ENCODE results near the gene VILL.
A peak's percentile ranks its signal among the peaks of the same experiment; 100 is the strongest.

VILL gene

GRCh38 chr3:37952564-37952963, 38.0 kb upstream of the VILL start:
- Histone ChIP-seq H3K27ac (ENCODE audit: low read length) (no peak overlapping the region), H3K27me3 (ENCODE audit: low read depth, low read length) (no peaks in the 10 kb centered on the region), H3K36me3 (ENCODE audit: control insufficient read depth in 1 of 2, insufficient read depth in 2 of 2, low read length in 2 of 2) (no peaks in the 10 kb centered on the region), H3K9me3 (ENCODE audit: control insufficient read depth in 1 of 2, low read length in 2 of 2) (no peaks in the 10 kb centered on the region), H3K4me3 (ENCODE audit: low read depth in 1 of 2, low read length in 2 of 2) (no peak overlapping the region), H3K4me1 (ENCODE audit: control insufficient read depth in 1 of 2, insufficient read depth in 2 of 2, low read length in 2 of 2) (peaks cover 10 to 29% of the 10 kb centered on the region in 2 donors)

GRCh38 chr3:37953226-37953625, 37.4 kb upstream of the VILL start:
- H3K36me3 ChIP-seq (ENCODE audit: control insufficient read depth in 1 of 2, insufficient read depth in 2 of 2, low read length in 2 of 2): no peaks in the 10 kb centered on the region
- no peaks in the 10 kb centered on the region for H3K27me3 ChIP-seq (ENCODE audit: low read depth, low read length)
- no peaks in the 10 kb centered on the region for H3K9me3 ChIP-seq (ENCODE audit: control insufficient read depth in 1 of 2, low read length in 2 of 2)
- no peak overlapping the region for H3K4me3 ChIP-seq (ENCODE audit: low read depth in 1 of 2, low read length in 2 of 2)
- peaks cover 10 to 31% of the 10 kb centered on the region in 2 donors for H3K4me1 ChIP-seq (ENCODE audit: control insufficient read depth in 1 of 2, insufficient read depth in 2 of 2, low read length in 2 of 2)
- H3K27ac ChIP-seq (ENCODE audit: low read length): no peak overlapping the region

- no peak overlapping the region for H3K4me3 ChIP-seq (ENCODE audit: low read depth in 1 of 2, low read length in 2 of 2)
- H3K27ac ChIP-seq (ENCODE audit: low read length): no peak overlapping the region
- peaks cover 10 to 31% of the 10 kb centered on the region in 2 donors for H3K4me1 ChIP-seq (ENCODE audit: control insufficient read depth in 1 of 2, insufficient read depth in 2 of 2, low read length in 2 of 2)
- no peaks in the 10 kb centered on the region for H3K9me3 ChIP-seq (ENCODE audit: control insufficient read depth in 1 of 2, low read length in 2 of 2)
- no peaks in the 10 kb centered on the region for H3K27me3 ChIP-seq (ENCODE audit: low read depth, low read length)
- no peaks in the 10 kb centered on the region for H3K36me3 ChIP-seq (ENCODE audit: control insufficient read depth in 1 of 2, insufficient read depth in 2 of 2, low read length in 2 of 2)
Measured at GRCh38 chr3:37953707-37954394, 36.7 kb upstream of the VILL start.

GRCh38 chr3:37954881-37955280, 35.7 kb upstream of the VILL start:
- Histone ChIP-seq H3K9me3 (ENCODE audit: control insufficient read depth in 1 of 2, low read length in 2 of 2) (no peaks in the 10 kb centered on the region), H3K36me3 (ENCODE audit: control insufficient read depth in 1 of 2, insufficient read depth in 2 of 2, low read length in 2 of 2) (no peaks in the 10 kb centered on the region), H3K4me3 (ENCODE audit: low read depth in 1 of 2, low read length in 2 of 2) (no peak overlapping the region), H3K27me3 (ENCODE audit: low read depth, low read length) (no peaks in the 10 kb centered on the region), H3K4me1 (ENCODE audit: control insufficient read depth in 1 of 2, insufficient read depth in 2 of 2, low read length in 2 of 2) (peaks cover 10 to 31% of the 10 kb centered on the region in 2 donors), H3K27ac (ENCODE audit: low read length) (no peak overlapping the region)

GRCh38 chr3:37955918-37956707, 34.5 kb upstream of the VILL start:
- Histone ChIP-seq H3K4me3 (ENCODE audit: low read depth in 1 of 2, low read length in 2 of 2) (no peak overlapping the region), H3K9me3 (ENCODE audit: control insufficient read depth in 1 of 2, low read length in 2 of 2) (no peaks in the 10 kb centered on the region), H3K27ac (ENCODE audit: low read length) (peak overlapping the region; percentile 16), H3K27me3 (ENCODE audit: low read depth, low read length) (no peaks in the 10 kb centered on the region), H3K36me3 (ENCODE audit: control insufficient read depth in 1 of 2, insufficient read depth in 2 of 2, low read length in 2 of 2) (no peaks in the 10 kb centered on the region), H3K4me1 (ENCODE audit: control insufficient read depth in 1 of 2, insufficient read depth in 2 of 2, low read length in 2 of 2) (peaks cover 10 to 31% of the 10 kb centered on the region in 2 donors)

- H3K4me3 ChIP-seq (ENCODE audit: low read depth in 1 of 2, low read length in 2 of 2): no peak overlapping the region
Measured at GRCh38 chr3:37956723-37957538, 33.7 kb upstream of the VILL start.

GRCh38 chr3:37957539-37957936, 33.0 kb upstream of the VILL start:
- Histone ChIP-seq H3K4me3 (ENCODE audit: low read depth in 1 of 2, low read length in 2 of 2) (no peak overlapping the region), H3K36me3 (ENCODE audit: control insufficient read depth in 1 of 2, insufficient read depth in 2 of 2, low read length in 2 of 2) (no peaks in the 10 kb centered on the region), H3K27ac (ENCODE audit: low read length) (peak overlapping the region; percentile 16), H3K27me3 (ENCODE audit: low read depth, low read length) (no peaks in the 10 kb centered on the region), H3K4me1 (ENCODE audit: control insufficient read depth in 1 of 2, insufficient read depth in 2 of 2, low read length in 2 of 2) (peaks cover 17 to 37% of the 10 kb centered on the region in 2 donors), H3K9me3 (ENCODE audit: control insufficient read depth in 1 of 2, low read length in 2 of 2) (no peaks in the 10 kb centered on the region)

More at GRCh38 chr3:37956723-37957538, 33.7 kb upstream of the VILL start:
- Histone ChIP-seq H3K4me1 (ENCODE audit: control insufficient read depth in 1 of 2, insufficient read depth in 2 of 2, low read length in 2 of 2) (peaks cover 12 to 34% of the 10 kb centered on the region in 2 donors), H3K27me3 (ENCODE audit: low read depth, low read length) (no peaks in the 10 kb centered on the region), H3K27ac (ENCODE audit: low read length) (peak overlapping the region; percentile 16), H3K9me3 (ENCODE audit: control insufficient read depth in 1 of 2, low read length in 2 of 2) (no peaks in the 10 kb centered on the region), H3K36me3 (ENCODE audit: control insufficient read depth in 1 of 2, insufficient read depth in 2 of 2, low read length in 2 of 2) (no peaks in the 10 kb centered on the region)

- peaks cover 0 to 11% of the 10 kb centered on the region in 2 donors for H3K36me3 ChIP-seq (ENCODE audit: control insufficient read depth in 1 of 2, insufficient read depth in 2 of 2, low read length in 2 of 2)
- no peaks in the 10 kb centered on the region for H3K9me3 ChIP-seq (ENCODE audit: control insufficient read depth in 1 of 2, low read length in 2 of 2)
- no peaks in the 10 kb centered on the region for H3K27me3 ChIP-seq (ENCODE audit: low read depth, low read length)
- no peak overlapping the region for H3K27ac ChIP-seq (ENCODE audit: low read length)
- H3K4me1 ChIP-seq (ENCODE audit: control insufficient read depth in 1 of 2, insufficient read depth in 2 of 2, low read length in 2 of 2): peaks cover 19 to 23% of the 10 kb centered on the region in 2 donors
- no peak overlapping the region for H3K4me3 ChIP-seq (ENCODE audit: low read depth in 1 of 2, low read length in 2 of 2)
Measured at GRCh38 chr3:37961622-37962431, 28.8 kb upstream of the VILL start.

GRCh38 chr3:37963016-37963415, 27.6 kb upstream of the VILL start:
- H3K9me3 ChIP-seq (ENCODE audit: control insufficient read depth in 1 of 2, low read length in 2 of 2): no peaks in the 10 kb centered on the region
- H3K4me3 ChIP-seq (ENCODE audit: low read depth in 1 of 2, low read length in 2 of 2): no peak overlapping the region
- no peaks in the 10 kb centered on the region for H3K27me3 ChIP-seq (ENCODE audit: low read depth, low read length)
- peaks cover 16 to 22% of the 10 kb centered on the region in 2 donors for H3K4me1 ChIP-seq (ENCODE audit: control insufficient read depth in 1 of 2, insufficient read depth in 2 of 2, low read length in 2 of 2)
- H3K36me3 ChIP-seq (ENCODE audit: control insufficient read depth in 1 of 2, insufficient read depth in 2 of 2, low read length in 2 of 2): peaks cover 0 to 11% of the 10 kb centered on the region in 2 donors
- peak overlapping the region; percentile 30 for H3K27ac ChIP-seq (ENCODE audit: low read length)

- H3K36me3 ChIP-seq (ENCODE audit: control insufficient read depth in 1 of 2, insufficient read depth in 2 of 2, low read length in 2 of 2): peaks cover 0 to 11% of the 10 kb centered on the region in 2 donors
- peaks cover 20 to 24% of the 10 kb centered on the region in 2 donors for H3K4me1 ChIP-seq (ENCODE audit: control insufficient read depth in 1 of 2, insufficient read depth in 2 of 2, low read length in 2 of 2)
- H3K27me3 ChIP-seq (ENCODE audit: low read depth, low read length): no peaks in the 10 kb centered on the region
- no peak overlapping the region for H3K4me3 ChIP-seq (ENCODE audit: low read depth in 1 of 2, low read length in 2 of 2)
- peak overlapping the region; percentile 30 for H3K27ac ChIP-seq (ENCODE audit: low read length)
- H3K9me3 ChIP-seq (ENCODE audit: control insufficient read depth in 1 of 2, low read length in 2 of 2): no peaks in the 10 kb centered on the region
Measured at GRCh38 chr3:37963635-37964034, 27.0 kb upstream of the VILL start.

Data from muscle layer of duodenum (tissue), 2 donors.